Measurements from ENCODE around the gene KCNC3. TPM values are rescaled to one million over a fixed set of nuclear protein-coding genes. Genes with fewer than 3 reads are reported as not detected.
"Not testable (repeated sequence)": the region's sequence is repeated elsewhere in the genome, so short reads cannot be mapped to it uniquely, and the experiment has no call there.

Gene KCNC3
- total RNA-seq, 2 experiments from 2014 or later = 7.4 to 23.4 TPM

DNA sequence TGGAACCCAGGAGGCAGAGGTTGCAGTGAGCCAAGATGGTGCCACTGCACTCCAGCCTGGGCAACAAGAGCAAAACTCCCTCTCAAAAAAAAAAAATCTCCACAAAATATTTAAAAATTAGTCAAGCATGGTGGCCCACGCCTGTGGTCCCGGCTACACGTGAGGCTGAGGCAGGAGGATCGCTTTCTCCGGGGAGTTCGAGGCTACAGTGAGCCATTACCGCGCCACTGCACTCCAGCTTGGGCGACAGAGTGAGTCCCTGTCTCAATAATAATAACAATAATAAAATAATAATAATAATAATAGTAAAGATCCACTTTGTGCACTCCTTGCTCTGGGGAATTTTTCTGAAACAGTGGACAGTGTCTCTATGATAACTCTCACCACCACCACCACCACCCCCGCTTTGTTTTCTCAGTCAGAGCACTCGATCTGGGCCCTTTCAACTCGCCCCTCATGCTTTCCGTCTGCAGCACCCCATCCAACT lies 27.6 kb upstream of the KCNC3 start:
- ChIA-PET POLR2A (no interaction called here), CTCF (ENCODE audit: unreplicated experiment) (interaction anchor here (0.9 kb wide), 1 partner anchor 104 kb away, joined by 4 read pairs; no protein-coding TSS in a partner anchor)
- Histone ChIP-seq H4K20me1 (ENCODE audit: insufficient read depth, low read length) (no peaks in the 10 kb centered on the region), H2AFZ (ENCODE audit: low read length) (no peak overlapping the region), H3K79me2 (ENCODE audit: insufficient read depth, low read depth, low read length) (no peaks in the 10 kb centered on the region), H3K4me2 (ENCODE audit: low read length) (peak overlapping the region; percentile 51; the same call in 1 of the 2 replicates), H3K4me3 (ENCODE audit: low read depth, low read length, poor library complexity, severe bottlenecking) (no peak overlapping the region), H3K9me2 (ENCODE audit: insufficient read depth, low read length) (no peaks in the 10 kb centered on the region), H3K9me3 (ENCODE audit: low read length) (no peaks in the 10 kb centered on the region), H3K36me3 (ENCODE audit: insufficient read depth, low read length) (peaks cover 10% of the 10 kb centered on the region), H3K27ac (ENCODE audit: low read depth, low read length, poor library complexity, severe bottlenecking) (no peak overlapping the region), H3K4me1 (ENCODE audit: insufficient read depth, low read length, poor library complexity, severe bottlenecking) (peaks cover 28% of the 10 kb centered on the region)
- no TSS peak for BruUV-seq (replicated peaks)
- intact Hi-C loops (cut with micrococcal nuclease; ENCODE audit: unreplicated experiment) = loop anchor here (2.0 kb wide), 1 partner anchor 200 kb away; no protein-coding TSS in a partner anchor
- no peak for TF ChIP-seq EZH2phosphoT487 (IDR thresholded peaks at IDR 0.05; ENCODE audit: borderline replicate concordance, low read depth, low read length)
- TF ChIP-seq, protein P1, sequence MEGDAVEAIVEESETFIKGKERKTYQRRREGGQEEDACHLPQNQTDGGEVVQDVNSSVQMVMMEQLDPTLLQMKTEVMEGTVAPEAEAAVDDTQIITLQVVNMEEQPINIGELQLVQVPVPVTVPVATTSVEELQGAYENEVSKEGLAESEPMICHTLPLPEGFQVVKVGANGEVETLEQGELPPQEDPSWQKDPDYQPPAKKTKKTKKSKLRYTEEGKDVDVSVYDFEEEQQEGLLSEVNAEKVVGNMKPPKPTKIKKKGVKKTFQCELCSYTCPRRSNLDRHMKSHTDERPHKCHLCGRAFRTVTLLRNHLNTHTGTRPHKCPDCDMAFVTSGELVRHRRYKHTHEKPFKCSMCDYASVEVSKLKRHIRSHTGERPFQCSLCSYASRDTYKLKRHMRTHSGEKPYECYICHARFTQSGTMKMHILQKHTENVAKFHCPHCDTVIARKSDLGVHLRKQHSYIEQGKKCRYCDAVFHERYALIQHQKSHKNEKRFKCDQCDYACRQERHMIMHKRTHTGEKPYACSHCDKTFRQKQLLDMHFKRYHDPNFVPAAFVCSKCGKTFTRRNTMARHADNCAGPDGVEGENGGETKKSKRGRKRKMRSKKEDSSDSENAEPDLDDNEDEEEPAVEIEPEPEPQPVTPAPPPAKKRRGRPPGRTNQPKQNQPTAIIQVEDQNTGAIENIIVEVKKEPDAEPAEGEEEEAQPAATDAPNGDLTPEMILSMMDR (conservative IDR thresholded peaks at IDR 0.05; ENCODE audit: low read length) = no peak
- DNase-seq (ENCODE audit: low spot score) = no peak

DNA sequence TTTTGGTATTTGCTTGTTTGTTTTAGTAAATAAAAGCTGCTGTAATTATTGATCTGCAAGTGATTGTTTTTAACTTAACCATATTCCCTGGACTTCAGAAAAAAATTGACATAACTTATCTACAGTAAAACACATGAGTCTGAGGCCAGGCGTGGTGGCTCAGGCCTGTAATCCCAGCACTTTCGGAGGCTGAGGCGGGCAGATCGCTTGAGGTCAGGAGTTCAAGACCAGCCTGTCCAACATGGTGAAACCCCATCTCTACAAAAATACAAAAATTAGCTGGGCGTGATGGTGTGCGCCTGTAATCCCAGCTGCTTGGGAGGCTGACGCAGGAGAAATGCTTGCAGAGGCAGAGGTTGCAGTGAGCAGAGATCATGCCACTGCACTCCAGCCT lies 24.3 kb upstream of the KCNC3 start:
- POLR2A ChIA-PET; H4K20me1 ChIP-seq (ENCODE audit: insufficient read depth, low read length); H3K36me3 ChIP-seq (ENCODE audit: insufficient read depth, low read length); CTCF ChIA-PET (ENCODE audit: unreplicated experiment); DNase-seq (ENCODE audit: low spot score); H3K79me2 ChIP-seq (ENCODE audit: insufficient read depth, low read depth, low read length); intact Hi-C loops (cut with micrococcal nuclease; ENCODE audit: unreplicated experiment); H3K4me2 ChIP-seq (ENCODE audit: low read length); H3K4me3 ChIP-seq (ENCODE audit: low read depth, low read length, poor library complexity, severe bottlenecking); BruUV-seq (replicated peaks); H3K9me3 ChIP-seq (ENCODE audit: low read length); H2AFZ ChIP-seq (ENCODE audit: low read length); H3K27ac ChIP-seq (ENCODE audit: low read depth, low read length, poor library complexity, severe bottlenecking); H3K9me2 ChIP-seq (ENCODE audit: insufficient read depth, low read length): not testable (repeated sequence)
- H3K4me1 ChIP-seq (ENCODE audit: insufficient read depth, low read length, poor library complexity, severe bottlenecking) = peaks cover 34% of the 10 kb centered on the region

DNA sequence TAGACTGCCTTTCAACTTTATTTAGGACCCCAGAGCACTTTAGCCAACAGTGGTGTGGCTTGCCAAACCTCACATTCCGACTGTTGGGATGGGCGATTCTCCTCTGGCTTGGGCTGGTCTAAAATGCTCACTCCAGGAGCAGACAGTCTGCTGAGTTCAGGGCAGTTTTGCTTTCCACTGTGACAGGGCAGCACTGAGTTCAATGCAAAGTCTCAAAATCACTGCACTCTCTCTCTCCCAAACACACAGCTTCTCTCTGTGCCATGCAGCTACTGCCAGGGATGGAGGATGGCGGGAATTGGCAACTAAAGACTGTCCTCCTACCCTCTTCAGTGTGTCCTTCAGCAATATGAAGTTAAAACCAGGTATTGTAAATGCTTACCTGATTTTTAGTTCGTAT lies 23.1 kb upstream of the KCNC3 start:
- Histone ChIP-seq H3K9me2 (ENCODE audit: insufficient read depth, low read length) (no peaks in the 10 kb centered on the region), H3K9me3 (ENCODE audit: low read length) (no peaks in the 10 kb centered on the region), H4K20me1 (ENCODE audit: insufficient read depth, low read length) (no peaks in the 10 kb centered on the region), H3K4me2 (ENCODE audit: low read length) (no peak overlapping the region), H3K4me3 (ENCODE audit: low read depth, low read length, poor library complexity, severe bottlenecking) (no peak overlapping the region), H3K4me1 (ENCODE audit: insufficient read depth, low read length, poor library complexity, severe bottlenecking) (peaks cover 39% of the 10 kb centered on the region), H3K27ac (ENCODE audit: low read depth, low read length, poor library complexity, severe bottlenecking) (no peak overlapping the region), H2AFZ (ENCODE audit: low read length) (no peak overlapping the region), H3K36me3 (ENCODE audit: insufficient read depth, low read length) (no peaks in the 10 kb centered on the region), H3K79me2 (ENCODE audit: insufficient read depth, low read depth, low read length) (no peaks in the 10 kb centered on the region)
- TF ChIP-seq EZH2phosphoT487 (IDR thresholded peaks at IDR 0.05; ENCODE audit: borderline replicate concordance, low read depth, low read length) = no peak
- intact Hi-C loops (cut with micrococcal nuclease; ENCODE audit: unreplicated experiment) = no loop called here
- DNase-seq (ENCODE audit: low spot score) = no peak
- BruUV-seq (replicated peaks) = no TSS peak
- ChIA-PET CTCF (ENCODE audit: unreplicated experiment) (no interaction called here), POLR2A (interaction anchor here (1.9 kb wide), 1 partner anchor 9 kb away, joined by 5 read pairs; no protein-coding TSS in a partner anchor)
